HEK293T (cell line): ENCODE results near the gene EPG5.
"Not testable (repeated sequence)": the region's sequence is repeated elsewhere in the genome, so short reads cannot be mapped to it uniquely, and the experiment has no call there.

ENCODE experiments used
- BHLHE40 ChIP-seq: fragments of 450-650 bp; IDR thresholded peaks from 2 replicates; pipeline ENCODE4 v1.6.1; 2016; ENCODE audit warnings: mild to moderate bottlenecking, moderate library complexity, borderline replicate concordance
- CTBP1 ChIP-seq: fragments of 450-650 bp; IDR thresholded peaks from 2 replicates; pipeline ENCODE4 v1.6.1; 2016; ENCODE audit warnings: borderline replicate concordance
- ELF4 ChIP-seq: fragments of 450-650 bp; IDR thresholded peaks from 2 replicates; pipeline ENCODE4 v1.6.1; 2017; ENCODE audit warnings: antibody characterized with exemption
- FOXK2 ChIP-seq: fragments of 450-650 bp; IDR thresholded peaks from 2 replicates; pipeline ENCODE4 v1.6.1; 2016; ENCODE audit warnings: mild to moderate bottlenecking
- L3MBTL2 ChIP-seq: fragments of 450-650 bp; conservative IDR thresholded peaks from 2 replicates; pipeline ENCODE4 v1.6.1; 2016; ENCODE audit warnings: mild to moderate bottlenecking
- TARDBP ChIP-seq: fragments of 450-650 bp; IDR thresholded peaks from 2 replicates; pipeline ENCODE4 v1.6.1; 2016
- TF ChIP-seq, protein P1 (sequence below): fragments of 450-650 bp; IDR thresholded peaks from 2 replicates; pipeline ENCODE4 v1.6.1; 2016

DNA sequence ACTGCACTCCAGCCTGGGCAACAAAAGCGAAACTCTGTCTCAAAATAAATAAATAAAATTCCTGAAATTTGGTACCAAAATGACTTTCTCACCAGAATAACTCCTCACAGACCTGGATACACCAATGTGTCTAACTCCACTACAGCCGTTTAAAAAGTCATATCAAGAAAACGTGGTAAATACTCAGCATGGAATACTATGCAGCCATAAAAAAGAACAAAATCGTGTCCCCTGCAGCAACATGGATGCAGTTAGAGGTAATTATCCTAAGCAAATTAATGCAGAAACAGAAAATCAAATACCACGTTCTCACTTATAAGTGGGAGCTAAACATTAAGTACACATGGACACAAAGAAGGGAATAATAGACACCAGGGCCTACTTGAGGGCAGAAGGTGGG, 2.2 kb downstream of the EPG5 start:
- TF ChIP-seq ELF4, TARDBP, L3MBTL2, FOXK2, CTBP1, BHLHE40: not testable (repeated sequence)
- TF ChIP-seq, protein P1, sequence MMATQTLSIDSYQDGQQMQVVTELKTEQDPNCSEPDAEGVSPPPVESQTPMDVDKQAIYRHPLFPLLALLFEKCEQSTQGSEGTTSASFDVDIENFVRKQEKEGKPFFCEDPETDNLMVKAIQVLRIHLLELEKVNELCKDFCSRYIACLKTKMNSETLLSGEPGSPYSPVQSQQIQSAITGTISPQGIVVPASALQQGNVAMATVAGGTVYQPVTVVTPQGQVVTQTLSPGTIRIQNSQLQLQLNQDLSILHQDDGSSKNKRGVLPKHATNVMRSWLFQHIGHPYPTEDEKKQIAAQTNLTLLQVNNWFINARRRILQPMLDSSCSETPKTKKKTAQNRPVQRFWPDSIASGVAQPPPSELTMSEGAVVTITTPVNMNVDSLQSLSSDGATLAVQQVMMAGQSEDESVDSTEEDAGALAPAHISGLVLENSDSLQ, result not testable (repeated sequence)
